Effector CD8-positive, alpha-beta T cell (primary cell): Measurements from ENCODE around the gene RGS9.
"Not testable (repeated sequence)": the region's sequence is repeated elsewhere in the genome, so short reads cannot be mapped to it uniquely, and the experiment has no call there.

ENCODE experiments used
- DNase-seq: peaks from one replicate; lab custom pipeline; 2025; lab: John Stamatoyannopoulos, UW

Gene RGS9

GRCh38 chr17:65156835-65157565 lies 19.8 kb downstream of the RGS9 start:
- DNase-seq: no peak

- DNase-seq: no peak
These were observed 20.9 kb downstream of the RGS9 start for GRCh38 chr17:65158041-65158440.

DNA sequence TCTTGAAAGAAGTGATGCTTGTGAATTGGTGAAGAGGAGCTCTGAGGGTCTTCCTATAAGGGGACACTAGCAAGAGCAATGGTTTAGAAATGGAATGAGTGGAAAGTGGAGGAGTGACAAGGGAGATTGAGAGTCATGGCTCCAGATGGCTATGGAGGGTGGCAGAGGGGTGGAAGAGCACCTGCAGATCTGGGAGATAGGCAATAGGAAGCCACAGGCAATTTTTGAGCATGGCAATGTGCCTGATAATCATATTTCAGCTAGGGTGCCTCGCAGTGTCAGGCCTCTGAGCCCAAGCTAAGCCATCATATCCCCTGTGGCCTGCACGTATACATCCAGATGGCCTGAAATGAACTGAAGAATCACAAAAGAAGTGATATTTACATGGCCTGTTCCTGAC lies 21.5 kb downstream of the RGS9 start:
- no peak for DNase-seq

- no peak for DNase-seq
These were observed 23.3 kb downstream of the RGS9 start for GRCh38 chr17:65160516-65160915.

DNA sequence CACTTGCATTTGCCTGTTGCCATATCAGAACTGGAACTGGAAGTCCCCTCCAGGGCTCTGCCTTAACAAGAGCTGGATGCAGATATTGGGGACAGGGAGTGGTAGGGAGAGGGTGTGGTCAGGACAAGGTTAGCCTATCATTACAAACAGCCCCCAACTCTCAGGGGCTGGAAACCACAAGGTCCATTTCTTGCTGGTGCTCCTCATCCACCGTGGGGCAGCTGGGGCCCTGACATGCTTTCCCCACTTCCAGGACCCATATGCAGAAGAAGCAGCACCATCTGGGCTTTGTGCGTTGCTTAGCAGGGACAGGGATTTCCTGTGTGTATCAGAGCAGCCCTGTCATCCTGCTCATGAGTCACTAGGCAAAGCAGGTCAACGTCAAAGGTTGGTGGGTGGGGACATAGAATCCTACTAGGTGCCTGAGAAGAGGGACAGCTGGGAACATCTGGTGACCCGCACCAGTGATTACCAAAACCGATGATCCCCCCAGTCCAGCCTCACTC lies 26.9 kb downstream of the RGS9 start:
- DNase-seq: no peak

- no peak for DNase-seq
These were observed 29.6 kb downstream of the RGS9 start for GRCh38 chr17:65166787-65167186.

- DNase-seq: no peak
These were observed 30.4 kb downstream of the RGS9 start for GRCh38 chr17:65167566-65167965.

- no peak for DNase-seq
These were observed 32.5 kb downstream of the RGS9 start for GRCh38 chr17:65169691-65170090.

DNA sequence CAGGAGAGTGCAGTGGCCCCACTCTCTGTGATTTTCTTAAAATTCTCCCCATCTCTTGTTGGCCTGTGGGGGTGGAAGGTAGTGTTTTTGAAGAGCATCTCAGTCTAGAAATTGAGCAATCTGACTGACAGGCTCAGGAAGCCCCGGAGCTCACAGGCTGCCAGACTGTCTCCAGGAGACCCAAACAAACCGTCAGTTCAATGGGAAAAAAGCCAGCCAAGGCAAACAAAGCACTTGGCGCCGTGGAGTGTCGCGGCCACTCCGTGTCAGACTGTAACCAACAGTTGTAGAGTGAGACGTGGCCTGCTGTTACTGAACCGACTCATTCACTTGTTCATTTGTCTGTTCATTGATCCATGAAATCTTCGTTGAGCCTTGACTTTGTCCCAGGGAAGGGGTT lies 33.7 kb downstream of the RGS9 start:
- no peak for DNase-seq

- DNase-seq: no peak
These were observed 34.6 kb downstream of the RGS9 start for GRCh38 chr17:65171752-65172151.

GRCh38 chr17:65172496-65173136 lies 35.4 kb downstream of the RGS9 start:
- DNase-seq: no peak

DNA sequence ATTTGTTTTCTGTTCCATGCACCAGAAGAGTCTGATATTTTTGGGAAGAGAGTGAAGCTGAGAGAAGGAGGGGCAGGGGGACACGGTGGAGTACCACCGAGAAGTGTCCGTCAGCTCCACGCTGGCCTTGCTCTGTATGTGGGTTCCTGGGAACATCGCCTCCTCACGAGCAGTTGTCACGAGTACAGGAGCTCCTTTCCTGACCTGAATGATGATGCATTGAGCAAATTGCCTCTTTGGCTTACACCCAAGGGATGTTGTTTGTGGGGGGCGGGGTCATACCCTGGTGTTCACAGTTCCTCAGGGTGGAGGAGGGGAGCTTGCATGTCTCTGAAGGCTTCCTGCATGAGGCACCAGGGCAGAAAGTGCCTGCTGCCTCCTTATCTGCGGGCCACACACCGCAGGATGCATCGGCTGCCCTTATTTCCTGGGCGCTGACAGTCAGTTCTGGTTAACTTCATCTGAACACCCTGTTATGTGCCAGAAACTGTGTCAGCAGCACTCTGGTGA lies 36.2 kb downstream of the RGS9 start:
- DNase-seq: peak; percentile 4

- no peak for DNase-seq
These were observed 37.0 kb downstream of the RGS9 start for GRCh38 chr17:65173976-65174683.

DNA sequence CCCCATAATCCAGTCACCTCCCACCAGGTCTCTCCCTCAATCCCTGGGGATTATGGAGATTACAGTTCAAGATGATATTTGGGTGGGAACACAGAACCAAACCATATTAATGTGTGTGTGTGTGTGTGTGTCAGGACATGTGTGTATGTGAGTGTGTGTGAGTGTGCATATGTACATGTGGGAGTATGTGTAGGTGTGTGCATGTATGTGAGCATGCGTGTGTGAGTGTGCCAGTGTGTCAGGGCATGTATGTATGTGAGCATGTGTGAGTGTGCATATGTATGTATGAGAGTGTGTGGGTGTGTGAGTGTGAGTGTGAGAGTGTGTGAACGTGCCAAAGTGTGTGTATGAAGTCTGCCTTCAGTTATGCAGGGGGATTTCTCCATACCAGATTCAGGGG lies 37.8 kb downstream of the RGS9 start:
- no peak for DNase-seq

- no peak for DNase-seq
These were observed 38.8 kb downstream of the RGS9 start for GRCh38 chr17:65175952-65176351.

DNA sequence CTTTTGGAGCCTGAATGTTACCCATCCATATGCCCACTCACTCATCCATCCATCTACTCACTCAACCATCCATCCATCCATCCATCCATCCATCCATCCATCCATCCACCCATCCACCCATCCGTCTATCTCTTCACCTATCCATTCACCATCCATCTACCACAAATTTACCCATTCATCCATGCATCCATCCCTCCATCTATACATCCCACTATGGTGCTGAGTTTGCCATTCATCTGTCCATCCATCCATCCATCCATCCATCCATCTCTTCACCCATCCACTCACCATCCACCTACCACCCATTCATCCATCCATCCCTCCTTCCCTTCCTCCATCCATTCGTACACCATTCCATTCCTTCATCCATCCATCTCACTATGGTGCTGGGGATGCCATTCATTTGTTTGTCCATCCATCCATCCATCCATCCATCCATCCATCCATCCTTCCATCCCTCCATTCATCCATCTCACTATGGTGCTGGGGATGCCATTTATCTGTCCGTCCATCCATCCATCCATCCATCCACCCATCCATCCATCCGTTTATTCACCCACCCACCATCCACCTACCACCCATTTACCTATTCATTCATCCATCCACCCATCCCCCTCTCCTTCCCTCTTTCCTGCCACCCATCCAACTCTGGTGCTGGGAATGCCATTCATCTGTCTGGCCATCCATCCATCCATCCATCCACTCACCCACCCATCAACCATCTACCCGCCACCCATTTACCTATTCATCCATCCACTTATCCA lies 39.7 kb downstream of the RGS9 start:
- DNase-seq: no peak

- no peak for DNase-seq
These were observed 40.7 kb downstream of the RGS9 start for GRCh38 chr17:65177901-65178300.

DNA sequence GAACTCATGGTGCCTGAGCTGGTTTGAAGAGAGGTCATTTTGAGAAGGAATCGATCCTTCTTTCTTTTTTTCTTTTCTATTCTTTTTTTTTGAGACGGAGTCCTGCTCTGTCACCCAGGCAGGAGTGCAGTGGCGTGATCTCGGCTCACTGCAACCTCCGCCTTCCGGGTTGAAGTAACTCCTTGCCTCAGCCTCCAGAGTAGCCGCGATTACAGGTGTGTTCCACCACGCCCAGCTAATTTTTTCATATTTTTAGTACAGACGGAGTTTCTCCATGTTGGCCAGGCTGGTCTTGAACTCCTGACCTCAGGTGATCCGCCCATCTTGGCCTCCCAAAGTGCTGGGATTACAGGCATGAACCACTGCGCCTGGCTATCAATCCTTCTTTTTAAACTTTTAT lies 43.1 kb downstream of the RGS9 start:
- not testable (repeated sequence) for DNase-seq

GRCh38 chr17:65180752-65181236 lies 43.6 kb downstream of the RGS9 start:
- DNase-seq: not testable (repeated sequence)

GRCh38 chr17:65181237-65182061 lies 44.3 kb downstream of the RGS9 start:
- DNase-seq: no peak

DNA sequence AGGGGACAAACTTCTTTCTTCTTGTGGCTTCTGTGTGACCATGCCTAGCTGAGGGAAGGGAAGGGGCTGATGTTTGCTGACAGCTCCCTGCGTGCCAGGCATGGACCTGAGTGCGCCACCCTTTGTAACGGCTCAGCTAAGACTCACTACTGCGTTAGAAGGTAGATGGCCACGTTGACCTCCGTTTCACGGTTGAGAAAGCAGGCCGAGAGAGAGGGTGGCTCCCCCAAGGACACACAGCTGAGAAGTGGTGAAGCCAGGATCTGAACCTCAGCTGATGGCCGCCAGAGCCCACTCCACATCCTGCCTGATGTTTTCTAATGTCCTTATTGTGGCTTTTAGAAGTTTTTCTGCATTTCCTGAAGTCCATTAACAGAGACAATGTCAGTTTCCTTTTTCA lies 45.1 kb downstream of the RGS9 start:
- no peak for DNase-seq
